ENCODE results near the gene EBF4.

GRCh38 chr20:2763186-2763585, 70.6 kb downstream of the EBF4 start:
- TF ChIP-seq CTCF (IDR thresholded peaks at IDR 0.05) (no peak), POLR2A (IDR thresholded peaks at IDR 0.05) (no peak)
